GM04503 (cell line): ENCODE results near the gene MS4A18.

Experiments used
- DNase-seq: peaks from one replicate; pipeline ENCODE4 v3.0.0-alpha.2; 2012; ENCODE audit warnings: low read depth

MS4A18 gene

DNA sequence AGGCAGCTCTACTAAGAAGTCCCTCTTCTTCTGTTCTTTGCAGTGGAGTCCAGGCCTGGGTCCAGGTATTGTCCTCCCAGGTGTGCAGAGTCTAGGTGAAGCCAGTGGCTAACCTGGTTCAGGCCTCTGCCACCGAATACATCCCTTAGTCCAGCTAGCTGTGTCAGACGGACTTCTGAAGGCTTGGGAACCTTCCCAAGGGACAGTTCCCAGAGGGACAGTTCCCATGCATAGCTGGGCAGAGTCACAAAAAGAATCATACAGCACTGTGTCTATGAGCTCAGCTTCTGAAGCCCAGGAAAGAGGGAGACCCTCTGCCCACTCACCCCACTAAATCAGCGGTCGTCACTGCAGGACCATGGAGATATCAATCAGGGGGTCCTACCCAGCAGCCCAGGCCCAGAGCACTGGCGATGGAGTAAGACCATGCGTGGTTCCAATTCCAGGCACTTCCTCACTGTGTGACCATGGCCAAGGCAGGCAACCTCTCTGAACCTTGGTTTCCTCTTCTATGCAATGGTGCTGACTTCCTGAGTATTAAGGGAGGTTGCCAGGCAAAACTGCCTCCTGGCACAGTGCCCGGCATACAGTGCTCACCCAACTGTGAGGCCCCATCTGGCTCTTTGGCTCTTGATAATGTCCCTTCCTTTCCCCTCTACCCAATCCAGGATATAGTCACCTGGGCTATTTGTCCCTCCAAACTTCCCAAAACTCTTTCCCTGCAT is 64.0 kb downstream of the MS4A18 start:
- DNase-seq, result no peak

GRCh38 chr11:60790726-60791125 is 66.2 kb downstream of the MS4A18 start:
- no peak for DNase-seq

DNA sequence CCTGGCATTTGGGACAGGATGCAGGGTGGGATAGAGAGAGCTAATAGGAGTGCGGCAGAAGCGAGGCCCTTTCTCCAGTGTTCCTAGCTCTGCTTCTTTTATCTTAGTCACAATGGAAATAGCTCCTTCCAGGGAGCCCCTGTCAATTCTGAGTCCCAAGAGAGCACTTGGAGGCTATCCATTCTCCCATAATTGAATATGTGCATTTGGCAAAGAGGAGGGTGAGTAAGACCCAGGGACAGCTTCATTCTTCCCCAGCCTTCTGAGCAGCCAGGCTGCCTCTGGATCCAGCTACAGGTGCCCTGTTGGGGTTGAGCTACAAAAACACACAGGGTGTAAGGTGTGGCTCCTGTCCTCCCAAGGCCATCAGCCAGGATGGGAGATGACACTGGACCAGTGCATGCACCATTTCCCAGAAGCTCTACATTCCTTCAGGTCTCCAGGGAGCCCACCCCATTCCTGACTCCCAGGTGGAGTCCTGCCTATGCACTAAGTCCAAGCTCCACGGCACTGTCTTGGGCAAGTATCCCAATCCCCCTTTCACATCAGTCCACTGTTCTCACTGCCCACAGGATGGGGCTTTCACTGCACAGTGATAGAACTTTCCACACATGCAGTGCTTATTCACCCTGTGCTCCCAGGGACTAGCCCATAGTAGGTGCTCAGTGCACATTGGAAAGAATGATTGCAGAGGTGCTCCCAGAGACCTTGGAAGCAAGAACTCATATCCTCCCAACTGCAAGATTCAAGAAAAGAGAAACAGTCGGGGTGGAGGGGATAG is 66.8 kb downstream of the MS4A18 start:
- no peak for DNase-seq

GRCh38 chr11:60792521-60792920 is 68.0 kb downstream of the MS4A18 start:
- DNase-seq, result no peak
